ENCODE data around the gene CAVIN1.

CAVIN1 gene

DNA sequence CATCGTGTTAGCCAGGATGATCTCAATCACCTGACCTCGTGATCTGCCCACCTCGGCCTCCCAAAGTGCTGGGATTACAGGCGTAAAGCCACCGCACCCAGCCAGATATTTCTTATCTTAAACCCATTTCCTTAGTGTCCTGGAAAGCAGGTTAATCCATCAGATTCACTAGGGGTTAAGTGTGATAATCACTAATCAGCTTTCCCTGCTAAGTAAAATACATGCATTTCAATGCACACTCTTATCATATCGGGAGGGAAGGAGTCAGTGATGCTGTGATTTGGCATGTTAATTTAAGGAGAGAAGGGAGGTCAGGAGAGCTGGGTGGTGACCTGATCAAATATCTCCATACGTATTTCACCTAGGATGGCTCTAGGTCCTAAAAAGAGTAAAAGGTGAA, 63.9 kb downstream of the CAVIN1 start:
- Histone ChIP-seq H3K79me2 (ENCODE audit: control insufficient read depth, insufficient read depth, low read length, unreplicated experiment) (peaks cover 74% of the 10 kb centered on the region), H3K4me3 (ENCODE audit: low read depth, low read length) (no peak overlapping the region), H3K4me1 (ENCODE audit: control insufficient read depth, insufficient read depth, low read length, unreplicated experiment) (peaks cover 48% of the 10 kb centered on the region), H2AFZ (ENCODE audit: low read length, unreplicated experiment) (no peak overlapping the region), H3K27ac (ENCODE audit: low read depth, low read length) (no peak overlapping the region), H3K27me3 (ENCODE audit: insufficient read depth, low read length) (no peaks in the 10 kb centered on the region), H3K36me3 (ENCODE audit: insufficient read depth, low read length) (no peaks in the 10 kb centered on the region)

DNA sequence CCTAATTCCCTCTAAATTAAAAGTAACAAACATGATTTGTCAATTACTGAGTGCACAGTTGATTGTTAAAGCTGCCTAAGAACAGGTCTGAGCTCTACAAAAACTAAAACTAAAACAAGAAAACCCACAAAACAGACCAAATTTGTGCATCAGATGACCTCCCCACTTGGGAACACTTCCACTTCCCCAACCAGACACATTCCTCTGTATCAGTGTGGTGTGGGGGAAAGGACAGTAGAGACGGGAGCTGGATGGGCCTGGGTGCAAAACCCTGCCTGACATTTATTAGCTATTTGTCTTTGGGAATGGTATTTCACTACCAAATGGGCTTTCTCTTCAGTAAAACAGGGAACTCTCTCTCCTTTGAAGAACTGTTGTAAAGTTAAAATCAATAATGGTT, 64.6 kb downstream of the CAVIN1 start:
- no peaks in the 10 kb centered on the region for H3K27me3 ChIP-seq (ENCODE audit: insufficient read depth, low read length)
- H3K27ac ChIP-seq (ENCODE audit: low read depth, low read length) = no peak overlapping the region
- H3K4me3 ChIP-seq (ENCODE audit: low read depth, low read length) = no peak overlapping the region
- peaks cover 41% of the 10 kb centered on the region for H3K4me1 ChIP-seq (ENCODE audit: control insufficient read depth, insufficient read depth, low read length, unreplicated experiment)
- no peak overlapping the region for H2AFZ ChIP-seq (ENCODE audit: low read length, unreplicated experiment)
- peaks cover 74% of the 10 kb centered on the region for H3K79me2 ChIP-seq (ENCODE audit: control insufficient read depth, insufficient read depth, low read length, unreplicated experiment)
- no peaks in the 10 kb centered on the region for H3K36me3 ChIP-seq (ENCODE audit: insufficient read depth, low read length)

DNA sequence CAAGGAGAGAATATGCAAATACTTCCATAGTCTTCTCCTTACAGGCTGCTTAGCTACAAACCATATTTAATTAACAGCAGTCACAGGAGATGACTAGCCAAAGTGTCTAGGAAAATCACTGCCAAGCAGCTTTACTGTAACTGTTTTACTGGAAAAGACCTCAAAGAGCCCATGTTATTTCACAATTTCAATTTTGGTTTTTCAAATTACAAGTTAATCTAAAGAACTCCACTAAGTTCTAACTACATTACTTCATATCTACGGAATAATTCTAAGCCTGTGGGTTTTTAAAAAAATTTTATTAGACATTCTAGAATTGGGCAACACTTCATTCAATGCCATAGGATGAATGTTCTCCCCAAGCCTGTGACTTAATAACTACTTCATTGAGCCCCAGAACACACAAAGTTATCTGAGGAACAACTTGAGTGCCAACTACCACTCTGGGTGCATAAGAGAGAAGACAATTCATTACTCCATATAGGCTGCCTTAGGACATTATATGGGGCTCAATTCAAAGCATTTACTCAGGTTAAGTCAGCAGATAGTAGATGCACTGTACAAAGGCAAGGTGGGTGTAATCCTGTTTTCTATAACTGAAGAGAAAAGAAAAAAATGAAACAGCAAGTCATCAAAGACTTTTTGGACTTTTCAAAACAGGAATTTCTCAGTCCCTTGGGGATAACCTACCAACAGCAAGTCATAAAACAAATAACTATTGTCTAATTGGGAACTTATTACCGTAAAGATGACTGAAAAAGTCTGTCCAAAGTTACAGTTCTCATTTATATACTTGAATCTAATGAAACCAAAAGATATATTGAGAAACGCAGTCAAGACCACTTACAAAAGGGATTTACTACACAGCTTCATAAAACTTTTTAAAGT, 67.9 kb downstream of the CAVIN1 start:
- Histone ChIP-seq H3K79me2 (ENCODE audit: control insufficient read depth, insufficient read depth, low read length, unreplicated experiment) (peaks cover 66% of the 10 kb centered on the region), H2AFZ (ENCODE audit: low read length, unreplicated experiment) (no peak overlapping the region), H3K4me1 (ENCODE audit: control insufficient read depth, insufficient read depth, low read length, unreplicated experiment) (peaks cover 17% of the 10 kb centered on the region), H3K36me3 (ENCODE audit: insufficient read depth, low read length) (no peaks in the 10 kb centered on the region), H3K4me3 (ENCODE audit: low read depth, low read length) (peak overlapping the region; percentile 29; the same call in 1 of the 2 replicates), H3K27ac (ENCODE audit: low read depth, low read length) (peak overlapping the region; percentile 58), H3K27me3 (ENCODE audit: insufficient read depth, low read length) (no peaks in the 10 kb centered on the region)
